ENCODE measurements around the gene TLR6. TPM values are rescaled to one million over a fixed set of nuclear protein-coding genes. Genes with fewer than 3 reads are reported as not detected.

The TLR6 gene
- total RNA-seq, 1 donor from 2014 or later = 0.29 TPM

DNA sequence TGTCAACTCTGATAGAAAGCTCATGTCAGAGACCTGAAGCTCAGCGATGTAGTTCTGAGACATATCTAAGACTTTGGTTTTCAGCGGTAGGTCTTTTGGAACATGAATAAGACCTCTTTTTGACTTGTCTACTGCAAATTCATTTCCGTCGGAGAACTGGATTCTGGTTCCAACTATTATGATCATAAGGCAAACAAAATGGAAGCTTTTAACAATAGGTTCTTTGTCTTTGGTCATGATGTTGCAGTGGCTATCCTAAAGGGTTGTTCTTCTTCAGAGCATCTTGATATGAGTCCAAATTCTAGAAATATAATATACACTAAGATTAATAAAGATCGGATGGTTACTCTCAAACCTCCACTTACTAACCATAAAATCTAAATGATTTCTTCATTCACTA lies 27.4 kb downstream of the TLR6 start:
- H3K4me3 ChIP-seq (ENCODE audit: low read depth, low read length) = no peak overlapping the region
- TF ChIP-seq, protein P1, sequence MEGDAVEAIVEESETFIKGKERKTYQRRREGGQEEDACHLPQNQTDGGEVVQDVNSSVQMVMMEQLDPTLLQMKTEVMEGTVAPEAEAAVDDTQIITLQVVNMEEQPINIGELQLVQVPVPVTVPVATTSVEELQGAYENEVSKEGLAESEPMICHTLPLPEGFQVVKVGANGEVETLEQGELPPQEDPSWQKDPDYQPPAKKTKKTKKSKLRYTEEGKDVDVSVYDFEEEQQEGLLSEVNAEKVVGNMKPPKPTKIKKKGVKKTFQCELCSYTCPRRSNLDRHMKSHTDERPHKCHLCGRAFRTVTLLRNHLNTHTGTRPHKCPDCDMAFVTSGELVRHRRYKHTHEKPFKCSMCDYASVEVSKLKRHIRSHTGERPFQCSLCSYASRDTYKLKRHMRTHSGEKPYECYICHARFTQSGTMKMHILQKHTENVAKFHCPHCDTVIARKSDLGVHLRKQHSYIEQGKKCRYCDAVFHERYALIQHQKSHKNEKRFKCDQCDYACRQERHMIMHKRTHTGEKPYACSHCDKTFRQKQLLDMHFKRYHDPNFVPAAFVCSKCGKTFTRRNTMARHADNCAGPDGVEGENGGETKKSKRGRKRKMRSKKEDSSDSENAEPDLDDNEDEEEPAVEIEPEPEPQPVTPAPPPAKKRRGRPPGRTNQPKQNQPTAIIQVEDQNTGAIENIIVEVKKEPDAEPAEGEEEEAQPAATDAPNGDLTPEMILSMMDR (conservative IDR thresholded peaks at IDR 0.05; ENCODE audit: low read depth, low read length) = no peak
- DNase-seq (ENCODE audit: low read depth) = no peak

DNA sequence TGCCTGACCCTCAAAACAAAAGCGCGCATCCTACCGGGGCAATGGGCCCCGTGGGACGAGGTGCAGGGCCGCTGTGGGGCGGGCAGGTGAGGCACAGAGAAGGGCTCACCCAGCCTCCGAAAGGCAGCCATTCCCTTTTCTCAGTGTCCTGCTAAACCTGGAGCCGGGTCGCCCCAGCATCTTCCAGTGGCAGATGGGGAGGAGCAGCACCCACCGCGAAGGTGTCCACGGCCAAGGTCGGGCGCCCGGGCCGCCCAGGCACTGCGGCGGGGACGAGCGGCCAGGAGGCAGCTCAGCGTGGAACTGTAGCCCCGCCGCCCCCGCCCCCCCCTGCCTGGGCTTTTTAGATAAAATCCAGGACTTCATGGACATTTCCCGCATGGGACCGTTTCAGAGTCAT lies 32.9 kb downstream of the TLR6 start:
- no peak overlapping the region for H3K4me3 ChIP-seq (ENCODE audit: low read depth, low read length)
- no peak for DNase-seq (ENCODE audit: low read depth)
- TF ChIP-seq, protein P1 (conservative IDR thresholded peaks at IDR 0.05; ENCODE audit: low read depth, low read length) = no peak

DNA sequence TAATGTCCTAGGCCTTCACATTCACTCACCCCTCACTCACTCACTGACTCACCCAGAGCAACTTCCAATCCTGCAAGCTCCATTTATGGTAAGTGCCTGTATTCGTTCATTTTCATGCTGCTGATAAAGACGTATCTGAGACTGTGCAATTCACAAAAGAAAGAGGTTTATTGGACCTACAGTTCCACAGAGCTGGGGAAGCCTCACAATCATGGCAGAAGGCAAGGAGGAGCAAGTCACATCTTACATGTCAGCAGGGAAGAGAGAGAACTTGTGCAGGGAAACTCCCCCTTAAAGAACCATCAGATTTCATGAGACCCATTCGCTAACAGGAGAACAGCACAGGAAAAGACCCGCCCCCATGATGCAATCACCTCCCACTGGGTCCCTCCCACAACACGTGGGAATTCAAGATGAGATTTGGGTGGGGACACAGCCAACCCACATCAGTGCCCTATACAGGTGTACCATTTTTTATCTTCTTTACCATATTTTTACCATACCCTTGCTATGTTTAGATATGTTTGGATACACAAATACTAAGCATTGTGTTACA lies 33.8 kb downstream of the TLR6 start:
- DNase-seq (ENCODE audit: low read depth) = no peak
- TF ChIP-seq, protein P1 (conservative IDR thresholded peaks at IDR 0.05; ENCODE audit: low read depth, low read length) = no peak
- no peak overlapping the region for H3K4me3 ChIP-seq (ENCODE audit: low read depth, low read length)

DNA sequence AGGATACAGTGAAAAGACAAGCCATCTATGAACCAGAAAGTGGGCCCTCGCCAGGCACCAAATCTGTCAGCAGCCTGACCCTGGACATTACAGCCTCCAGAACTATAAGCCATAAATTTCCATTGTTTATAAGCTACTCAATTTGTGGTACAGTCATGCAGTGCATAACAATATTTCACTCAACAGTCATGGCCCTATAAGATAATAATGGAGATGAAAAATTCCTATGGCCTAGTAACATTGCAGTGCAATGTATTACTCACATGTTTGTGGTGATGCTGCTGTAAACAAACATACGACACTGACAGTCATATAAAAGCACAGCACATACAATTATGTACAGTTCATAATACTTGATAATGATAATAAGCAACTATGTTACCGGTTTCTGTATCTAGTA lies 34.9 kb downstream of the TLR6 start:
- TF ChIP-seq, protein P1 (conservative IDR thresholded peaks at IDR 0.05; ENCODE audit: low read depth, low read length) = no peak
- H3K4me3 ChIP-seq (ENCODE audit: low read depth, low read length) = no peak overlapping the region
- no peak for DNase-seq (ENCODE audit: low read depth)

DNA sequence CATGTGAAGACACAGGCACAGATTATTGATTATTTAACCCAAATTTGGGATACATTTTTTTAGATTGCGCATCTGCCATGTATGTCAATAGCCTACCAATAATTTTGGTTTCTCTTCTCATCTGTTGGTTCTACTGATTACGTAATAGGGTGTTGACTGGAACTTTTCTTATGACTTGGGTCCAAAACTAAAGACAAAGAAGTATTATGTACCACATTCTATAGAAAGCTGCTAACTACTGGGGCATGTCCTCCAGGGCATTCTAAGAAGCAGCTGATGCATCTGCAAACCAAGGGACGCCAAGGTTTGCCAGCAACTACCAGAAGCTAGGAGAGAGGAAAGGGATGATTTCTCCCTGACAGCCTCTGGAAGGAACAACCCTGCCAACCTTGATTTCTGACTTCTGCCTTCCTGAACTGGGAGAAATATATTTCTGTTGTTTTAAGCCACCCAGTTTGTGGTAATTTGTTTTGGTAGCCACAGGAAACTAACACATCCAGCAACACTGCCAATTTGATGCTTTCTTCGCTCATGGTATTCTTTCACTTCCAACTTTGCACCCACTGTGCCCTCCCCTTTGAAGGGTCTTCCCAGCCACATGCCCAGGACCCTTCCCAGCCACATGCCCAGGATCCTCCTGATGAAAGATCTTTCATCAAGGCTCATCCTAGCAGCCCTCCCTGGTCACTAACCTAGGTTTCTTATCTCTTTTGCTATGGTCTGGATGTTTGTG lies 36.1 kb downstream of the TLR6 start:
- TF ChIP-seq, protein P1 (conservative IDR thresholded peaks at IDR 0.05; ENCODE audit: low read depth, low read length) = no peak
- DNase-seq (ENCODE audit: low read depth) = no peak
- H3K4me3 ChIP-seq (ENCODE audit: low read depth, low read length) = no peak overlapping the region

DNA sequence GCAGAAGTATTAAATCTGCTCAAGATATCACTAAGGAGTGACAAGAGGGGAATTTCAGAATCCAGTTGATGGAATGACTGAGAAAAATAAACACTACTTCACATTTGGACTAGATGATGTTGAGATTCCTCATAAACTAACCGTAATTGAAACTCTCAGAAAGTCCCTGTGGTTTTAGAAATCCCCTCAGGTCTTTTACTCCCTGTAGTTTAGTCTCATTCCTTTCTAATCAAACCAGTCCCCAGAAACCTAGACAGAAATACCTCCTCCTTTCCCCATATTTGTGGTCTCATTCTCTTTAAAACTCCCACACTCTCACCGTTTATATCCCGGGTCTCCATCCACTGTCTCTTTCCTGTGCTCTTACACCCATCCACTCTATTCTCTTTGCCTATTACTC lies 37.0 kb downstream of the TLR6 start:
- TF ChIP-seq, protein P1 (conservative IDR thresholded peaks at IDR 0.05; ENCODE audit: low read depth, low read length) = no peak
- no peak overlapping the region for H3K4me3 ChIP-seq (ENCODE audit: low read depth, low read length)
- DNase-seq (ENCODE audit: low read depth) = no peak
